GM23338 (cell line): Measurements from ENCODE around the gene HBQ1. TPM values are rescaled to one million over a fixed set of nuclear protein-coding genes. Genes with fewer than 3 reads are reported as not detected.
A peak's percentile ranks its signal among the peaks of the same experiment; 100 is the strongest.

ENCODE experiments used
- ATAC-seq: fragments of 200-7000 bp; cut with Tn5 transposase; 3 replicates; pipeline ENCODE4 v1.9.1; 2020
- DNase-seq: peaks from one replicate; pipeline ENCODE4 v3.0.0-alpha.2; 2015; ENCODE audit warnings: low spot score
- H2AFZ ChIP-seq: fragments of 200-600 bp; sonication (generic); 2 replicates; pipeline ENCODE4 v1.8.0; 2016; ENCODE audit warnings: antibody characterized with exemption, mild to moderate bottlenecking, moderate library complexity
- H3F3A ChIP-seq: fragments of 200-600 bp; sonication (generic); replicated peaks from 2 replicates; pipeline ENCODE4 v1.8.0; 2017; ENCODE audit warnings: antibody characterized with exemption, mixed run types, low read depth
- H3K27ac ChIP-seq: fragments of 200-600 bp; sonication (generic); 2 replicates; pipeline ENCODE4 v1.6.1; 2016; ENCODE audit warnings: low read depth
- H3K27me3 ChIP-seq: fragments of 200-600 bp; sonication (generic); 2 replicates; pipeline ENCODE4 v1.8.0; 2016; ENCODE audit warnings: mild to moderate bottlenecking, mixed run types, moderate library complexity; ENCODE audit not compliant: insufficient read depth
- H3K36me3 ChIP-seq: fragments of 200-600 bp; sonication (generic); 2 replicates; pipeline ENCODE4 v1.8.0; 2016; ENCODE audit warnings: mild to moderate bottlenecking; ENCODE audit not compliant: insufficient read depth
- H3K4me1 ChIP-seq: fragments of 200-600 bp; sonication (generic); 2 replicates; pipeline ENCODE4 v1.8.0; 2016; ENCODE audit warnings: mild to moderate bottlenecking, moderate library complexity; ENCODE audit not compliant: insufficient read depth
- H3K4me2 ChIP-seq: fragments of 200-600 bp; sonication (generic); 2 replicates; pipeline ENCODE4 v1.7.1; 2017; ENCODE audit warnings: mixed run types
- H3K4me3 ChIP-seq: fragments of 200-600 bp; sonication (generic); 2 replicates; pipeline ENCODE4 v1.6.1; 2016; ENCODE audit warnings: mixed run types
- H3K79me2 ChIP-seq: fragments of 200-600 bp; sonication (generic); replicated peaks from 2 replicates; pipeline ENCODE4 v1.8.0; 2017; ENCODE audit warnings: mild to moderate bottlenecking; ENCODE audit not compliant: insufficient read depth
- H3K9me2 ChIP-seq: fragments of 200-600 bp; sonication (generic); 2 replicates; pipeline ENCODE4 v1.8.0; 2017; ENCODE audit not compliant: insufficient read depth
- H4K20me1 ChIP-seq: fragments of 200-600 bp; sonication (generic); replicated peaks from 2 replicates; pipeline ENCODE4 v1.8.0; 2017; ENCODE audit warnings: mild to moderate bottlenecking; ENCODE audit not compliant: insufficient read depth
- H3K27ac Mint-ChIP-seq: 2 replicates; pipeline ENCODE4 v1.8.0; 2020; ENCODE audit warnings: inconsistent platforms, mild to moderate bottlenecking, moderate library complexity, mixed read lengths
- H3K27me3 Mint-ChIP-seq: 3 replicates; pipeline ENCODE4 v1.8.0; 2022; ENCODE audit warnings: low read depth, mild to moderate bottlenecking, moderate library complexity, mixed read lengths, inconsistent platforms; ENCODE audit not compliant: insufficient read depth, poor library complexity
- H3K36me3 Mint-ChIP-seq: 3 replicates; pipeline ENCODE4 v1.8.0; 2021; ENCODE audit warnings: low read depth, mild to moderate bottlenecking, inconsistent platforms, moderate library complexity, mixed read lengths
- H3K4me1 Mint-ChIP-seq: 3 replicates; pipeline ENCODE4 v1.8.0; 2020; ENCODE audit warnings: mild to moderate bottlenecking, inconsistent platforms, mixed read lengths
- H3K4me3 Mint-ChIP-seq: 3 replicates; pipeline ENCODE4 v1.8.0; 2021; ENCODE audit warnings: moderate library complexity, mild to moderate bottlenecking, inconsistent platforms, mixed read lengths
- H3K9me3 Mint-ChIP-seq: 3 replicates; pipeline ENCODE4 v1.8.0; 2020; ENCODE audit warnings: moderate library complexity, mild to moderate bottlenecking, inconsistent platforms, mixed read lengths
- CREB1 ChIP-seq: fragments of 250-450 bp; sonication (Bioruptor Pico); IDR thresholded peaks from 2 replicates; pipeline ENCODE4 v1.5.0; 2020; ENCODE audit warnings: low read depth, mild to moderate bottlenecking, moderate library complexity
- CTCF ChIP-seq, 2 experiments: fragments of 200-600 bp in 1 of 2; sonication (generic) in 1 of 2; conservative IDR thresholded peaks; 2 replicates each; pipeline versions ENCODE4 v1.5.1 to v1.6.1; 2016 to 2017; ENCODE audit warnings: antibody characterized with exemption in 2 of 2, low read depth in 2 of 2, mild to moderate bottlenecking in 2 of 2, moderate library complexity in 1 of 2
- EZH2phosphoT487 ChIP-seq: fragments of 200-600 bp; sonication (generic); IDR thresholded peaks from one replicate; pipeline ENCODE4 v1.8.1; 2018; ENCODE audit warnings: antibody characterized with exemption; ENCODE audit not compliant: unreplicated experiment
- JUNB ChIP-seq: IDR thresholded peaks from one replicate; pipeline ENCODE4 v1.6.1; 2016; ENCODE audit warnings: antibody characterized with exemption; ENCODE audit not compliant: unreplicated experiment
- NANOG ChIP-seq: IDR thresholded peaks from 2 replicates; pipeline ENCODE4 v1.6.1; 2016; ENCODE audit warnings: antibody characterized with exemption, borderline replicate concordance
- REST ChIP-seq: IDR thresholded peaks from one replicate; pipeline ENCODE4 v1.6.1; 2018; ENCODE audit warnings: antibody characterized with exemption; ENCODE audit not compliant: unreplicated experiment
- STAT1 ChIP-seq: IDR thresholded peaks from one replicate; pipeline ENCODE4 v1.6.1; 2016; ENCODE audit warnings: antibody characterized with exemption; ENCODE audit not compliant: unreplicated experiment
- ZNF331 ChIP-seq: fragments of 250-450 bp; sonication (Bioruptor Pico); IDR thresholded peaks from 2 replicates; pipeline ENCODE4 v1.5.0; 2020; ENCODE audit warnings: low read depth, mild to moderate bottlenecking, moderate library complexity
- polyA plus RNA-seq: library from polyadenylated mRNA; unstranded; fragments of >200 nt; fragmentation: Nextera tagmentation; extraction: Ambion mirVana; gene quantifications from 2 replicates; pipeline ENCODE4 v1.2.1, GENCODE V29; 2016
- total RNA-seq: library from RNA; depleted of rRNA; stranded (reverse); fragments of >200 nt; shearing (Covaris generic); gene quantifications from 2 replicates; pipeline ENCODE4 v1.2.3, GENCODE V29; 2014

The HBQ1 gene
- total and polyA plus RNA-seq, 2 experiments from 2014 or later, result 6.6 to 8.5 TPM

- Mint-ChIP-seq H3K27ac (no peak overlapping the region), H3K4me3 (no peak overlapping the region)
Observed at GRCh38 chr16:191831-192230, 11.6 kb downstream of the HBQ1 start.

GRCh38 chr16:192686-193085 lies 12.4 kb downstream of the HBQ1 start:
- no peak overlapping the region for H3K4me2 ChIP-seq
- H3K27ac ChIP-seq, result no peak overlapping the region
- TF ChIP-seq NANOG (no peak), ZNF331 (CRISPR knock-in tag) (no peak), EZH2phosphoT487 (no peak), JUNB (no peak), STAT1 (no peak), CREB1 (CRISPR knock-in tag) (no peak), REST (no peak)
- Mint-ChIP-seq H3K4me1 (no peaks in the 10 kb centered on the region), H3K27ac (no peak overlapping the region), H3K36me3 (peaks cover 90% of the 10 kb centered on the region), H3K9me3 (no peaks in the 10 kb centered on the region), H3K27me3 (peaks cover 2% of the 10 kb centered on the region), H3K4me3 (no peak overlapping the region)
- no peaks in the 10 kb centered on the region for H3K4me1 ChIP-seq
- H3K4me3 ChIP-seq, result no peak overlapping the region
- H3K9me2 ChIP-seq, result no peaks in the 10 kb centered on the region
- peaks cover 87% of the 10 kb centered on the region for H3K36me3 ChIP-seq
- peaks cover 45% of the 10 kb centered on the region for H3F3A ChIP-seq
- H4K20me1 ChIP-seq, result peaks cover 13% of the 10 kb centered on the region
- no peaks in the 10 kb centered on the region for H3K27me3 ChIP-seq
- DNase-seq (no peak), ATAC-seq (no peak)
- no peak overlapping the region for H2AFZ ChIP-seq
- H3K79me2 ChIP-seq, result peaks cover 15% of the 10 kb centered on the region; the same call in 1 of the 2 replicates

More at GRCh38 chr16:191831-192230, 11.6 kb downstream of the HBQ1 start:
- Histone ChIP-seq H3K4me3 (no peak overlapping the region), H3K4me2 (no peak overlapping the region), H3K36me3 (peaks cover 83% of the 10 kb centered on the region), H4K20me1 (peaks cover 13% of the 10 kb centered on the region), H3K27ac (peak overlapping the region; percentile 39; the same call in 1 of the 2 replicates), H3K27me3 (no peaks in the 10 kb centered on the region), H3F3A (peaks cover 46% of the 10 kb centered on the region), H2AFZ (no peak overlapping the region), H3K79me2 (peaks cover 9% of the 10 kb centered on the region; the same call in 1 of the 2 replicates), H3K9me2 (no peaks in the 10 kb centered on the region), H3K4me1 (no peaks in the 10 kb centered on the region)
- DNase-seq (no peak), ATAC-seq (no peak)
- Mint-ChIP-seq H3K36me3 (peaks cover 90% of the 10 kb centered on the region), H3K4me1 (no peaks in the 10 kb centered on the region), H3K27me3 (peaks cover 5% of the 10 kb centered on the region), H3K9me3 (no peaks in the 10 kb centered on the region)
- TF ChIP-seq CTCF (conservative IDR thresholded peaks at IDR 0.05; ENCODE audit: low read depth in 2 of 2) (no peak), ZNF331 (CRISPR knock-in tag) (no peak)
